Measurements from ENCODE around the gene SPTBN1.

SPTBN1 gene

DNA sequence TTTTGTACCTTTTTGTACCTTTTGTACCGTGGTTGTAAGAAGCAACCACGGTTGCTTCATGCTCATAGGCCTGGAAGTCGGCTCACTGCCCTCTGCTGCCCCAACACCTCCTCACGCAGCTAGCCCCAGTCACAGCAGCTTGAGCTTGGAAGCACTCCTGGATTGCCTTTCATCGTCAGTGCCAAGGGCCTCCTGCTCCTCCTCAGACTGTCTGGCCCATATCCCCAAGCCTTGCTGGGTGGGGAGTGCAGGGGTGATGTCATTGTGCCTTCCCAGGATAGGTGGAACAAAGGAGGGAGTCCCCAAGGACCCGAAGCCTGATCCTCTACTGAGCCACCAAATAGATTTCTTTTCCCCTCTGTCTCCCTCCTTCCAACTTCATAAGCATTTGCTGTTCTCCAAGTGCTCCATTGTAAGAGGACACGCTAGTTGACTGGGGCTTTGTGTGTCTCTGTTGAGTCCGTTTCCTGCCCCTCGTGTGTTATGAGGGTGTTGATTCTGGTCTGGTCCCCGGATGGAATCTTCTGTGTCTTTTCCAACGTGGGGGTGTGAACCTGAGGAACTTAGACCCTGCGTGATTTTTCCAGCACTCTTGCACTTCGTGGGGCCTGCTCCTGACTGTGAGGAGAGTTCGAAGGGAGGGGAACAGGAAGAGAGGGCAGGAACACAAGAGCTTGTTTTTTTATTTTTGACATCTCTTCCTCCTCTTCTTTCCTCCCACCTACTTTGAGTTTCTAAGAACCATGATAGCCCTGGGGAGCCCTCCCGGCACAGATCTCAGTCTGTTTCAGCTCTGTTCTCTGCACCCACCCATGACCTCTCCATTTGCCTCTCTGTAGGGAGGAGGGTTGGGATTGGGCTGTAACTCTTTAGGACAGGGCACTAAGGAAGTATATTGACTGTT lies 140.1 kb downstream of the SPTBN1 start:
- DNase-seq = no peak

- peak; percentile 32 for DNase-seq
These were observed 141.2 kb downstream of the SPTBN1 start for GRCh38 chr2:54597153-54597848.

GRCh38 chr2:54598347-54599325 lies 142.5 kb downstream of the SPTBN1 start:
- no peak for DNase-seq

DNA sequence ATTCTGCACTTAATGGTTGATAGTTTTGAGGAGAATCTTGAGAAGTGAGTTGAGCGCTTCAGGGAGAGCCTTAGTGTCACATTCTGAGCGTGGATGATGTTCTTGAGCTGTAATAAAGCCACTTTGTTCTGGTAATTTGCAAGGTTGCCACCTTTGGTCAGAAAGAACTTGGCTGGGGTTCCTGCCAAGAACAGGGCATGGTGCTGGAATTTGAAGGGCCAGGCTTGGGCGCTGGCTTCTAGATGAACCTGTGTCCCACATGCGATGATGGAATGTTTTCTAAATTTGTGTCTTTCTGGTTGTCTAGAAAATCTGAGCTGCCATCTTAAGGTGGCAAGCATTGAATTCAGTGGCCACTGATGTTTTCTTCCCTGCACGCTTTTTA lies 143.2 kb downstream of the SPTBN1 start:
- DNase-seq = no peak

GRCh38 chr2:54599914-54600313 lies 143.8 kb downstream of the SPTBN1 start:
- DNase-seq = no peak

GRCh38 chr2:54601339-54601738 lies 145.2 kb downstream of the SPTBN1 start:
- no peak for DNase-seq

DNA sequence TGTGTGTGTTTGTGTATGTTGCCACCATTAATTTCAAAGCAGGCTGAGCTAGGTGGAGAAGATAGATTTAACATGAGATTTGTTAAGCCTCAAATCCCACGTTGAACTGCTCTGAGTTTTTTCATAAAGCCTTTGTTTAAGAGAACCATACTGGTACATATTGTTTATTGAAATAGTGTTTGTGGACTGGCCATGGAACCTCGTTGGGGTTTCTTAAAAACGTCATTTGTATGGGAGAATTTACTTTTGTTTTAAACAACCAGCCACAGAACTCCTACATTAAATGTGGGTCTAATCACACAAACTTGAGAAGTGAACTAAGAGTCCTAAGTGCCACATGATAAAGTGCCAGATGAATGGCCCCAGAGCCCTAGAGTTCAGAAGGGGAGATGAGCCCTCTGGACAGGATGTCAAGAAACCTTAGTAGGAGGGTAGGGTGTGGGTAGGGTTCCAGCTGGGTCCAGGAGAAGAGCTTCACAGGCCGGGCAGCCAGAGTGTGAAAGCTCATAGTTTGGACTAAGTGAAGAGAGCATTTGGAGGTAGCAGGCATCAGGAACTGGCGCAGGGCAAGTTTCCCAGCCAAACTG lies 146.7 kb downstream of the SPTBN1 start:
- no peak for DNase-seq

- DNase-seq = no peak
These were observed 147.2 kb downstream of the SPTBN1 start for GRCh38 chr2:54603357-54603756.

- no peak for DNase-seq
These were observed 147.7 kb downstream of the SPTBN1 start for GRCh38 chr2:54603796-54604195.

- DNase-seq = no peak
These were observed 148.7 kb downstream of the SPTBN1 start for GRCh38 chr2:54604871-54605270.

- DNase-seq = no peak
These were observed 149.7 kb downstream of the SPTBN1 start for GRCh38 chr2:54605836-54606235.

GRCh38 chr2:54606393-54606958 lies 150.3 kb downstream of the SPTBN1 start:
- no peak for DNase-seq

GRCh38 chr2:54608224-54608623 lies 152.1 kb downstream of the SPTBN1 start:
- DNase-seq = no peak

- DNase-seq = no peak
These were observed 153.1 kb downstream of the SPTBN1 start for GRCh38 chr2:54609241-54609640.

GRCh38 chr2:54609647-54610046 lies 153.5 kb downstream of the SPTBN1 start:
- no peak for DNase-seq

- no peak for DNase-seq
These were observed 154.6 kb downstream of the SPTBN1 start for GRCh38 chr2:54610700-54611099.

GRCh38 chr2:54611830-54612545 lies 155.9 kb downstream of the SPTBN1 start:
- DNase-seq = no peak

GRCh38 chr2:54613386-54613785 lies 157.3 kb downstream of the SPTBN1 start:
- DNase-seq = no peak

- DNase-seq = no peak
These were observed 157.7 kb downstream of the SPTBN1 start for GRCh38 chr2:54613794-54614257.

DNA sequence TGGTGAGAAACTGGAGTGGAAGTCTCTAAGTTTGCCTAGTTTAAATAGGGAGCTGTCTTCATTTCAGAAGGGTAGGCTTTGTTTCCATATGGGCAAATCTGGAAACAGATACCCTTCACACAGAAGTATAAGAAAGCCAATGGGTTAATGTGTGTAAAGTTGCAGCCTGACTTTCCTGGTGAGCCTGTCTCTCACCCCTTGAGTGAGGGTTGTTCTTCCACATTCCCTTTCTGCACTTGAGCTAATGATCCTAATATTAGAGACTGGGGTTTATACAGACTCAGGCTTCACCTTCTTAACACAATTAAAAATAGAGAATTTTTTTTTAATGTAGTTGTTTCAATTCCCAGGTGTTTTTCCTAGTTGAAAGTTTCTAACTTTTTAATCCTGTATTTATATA lies 158.7 kb downstream of the SPTBN1 start:
- DNase-seq = no peak

GRCh38 chr2:54615832-54616534 lies 159.9 kb downstream of the SPTBN1 start:
- no peak for DNase-seq
